CD4-positive, alpha-beta T cell treated with Interleukin-1 beta for 1 hour (primary cell): ENCODE results near the gene CDK18.

Source experiments
- DNase-seq, 2 donors: peaks; one replicate each; pipeline ENCODE4 v3.0.0-alpha.2; 2020 to 2022

The CDK18 gene

DNA sequence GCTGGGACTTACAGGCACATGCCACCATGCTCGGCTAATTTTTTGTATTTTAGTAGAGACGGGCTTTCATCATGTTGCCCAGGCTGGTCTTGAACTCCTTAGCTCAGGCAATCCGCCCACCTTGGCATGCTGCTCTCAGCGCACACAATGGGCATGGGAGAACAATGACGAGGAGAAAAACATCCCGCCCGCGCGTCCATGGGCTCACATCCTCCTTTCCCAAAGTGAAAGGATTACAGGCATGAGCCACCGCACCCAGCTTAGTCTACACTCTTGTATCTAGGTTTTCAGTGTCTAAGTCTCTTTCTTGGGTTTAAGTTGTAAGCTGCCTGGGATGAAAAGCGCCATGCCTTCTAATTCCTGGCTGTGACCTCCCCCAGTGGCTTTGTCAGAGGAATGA lies 37.9 kb downstream of the CDK18 start:
- no peak for DNase-seq

GRCh38 chr1:205543351-205544301 lies 39.2 kb downstream of the CDK18 start:
- peak in 1 of 2 donors; percentile 44 for DNase-seq

DNA sequence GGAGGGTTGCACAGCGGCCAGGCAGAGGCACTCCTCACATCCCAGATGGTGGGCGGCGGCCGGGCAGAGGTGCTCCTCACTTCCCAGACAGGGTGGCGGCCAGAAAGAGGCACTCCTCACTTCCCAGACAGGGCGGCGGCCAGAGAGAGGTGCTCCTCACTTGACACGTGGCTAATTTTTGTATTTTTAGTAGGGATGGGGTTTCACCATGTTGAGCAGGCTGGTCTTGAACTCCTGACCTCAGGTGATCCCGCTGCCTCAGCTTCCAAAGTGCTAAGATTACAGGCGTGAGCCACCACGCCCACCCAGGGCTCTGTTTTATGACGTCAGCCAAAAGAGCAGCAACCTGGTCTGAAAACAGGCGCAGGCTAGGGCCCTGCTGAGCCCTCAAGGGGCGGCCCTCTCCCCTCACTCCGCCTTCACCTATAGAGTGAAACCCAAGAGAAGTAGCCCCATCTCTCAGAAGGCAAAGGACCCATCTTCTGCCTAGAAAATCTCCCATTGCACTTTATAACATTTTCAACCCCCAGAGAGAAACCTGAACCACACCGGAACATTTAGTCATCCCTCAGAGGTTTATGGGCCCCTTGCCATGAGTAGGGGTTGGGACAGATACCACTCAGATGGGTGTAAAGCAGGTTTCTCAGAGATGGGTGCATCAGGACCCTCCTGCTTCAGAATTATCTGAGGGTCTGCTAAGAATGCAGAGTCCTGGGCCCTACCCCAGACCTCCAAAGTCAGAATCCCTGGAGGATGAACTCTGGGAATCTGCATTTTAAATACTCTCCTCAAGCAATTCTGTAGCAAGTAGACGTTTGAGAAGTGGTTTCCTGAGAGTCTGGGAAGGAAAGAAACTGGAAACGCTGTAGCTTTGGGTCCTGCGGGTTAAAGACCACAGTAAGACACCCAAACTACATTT lies 40.8 kb downstream of the CDK18 start:
- DNase-seq = no peak

GRCh38 chr1:205545991-205546390 lies 41.5 kb downstream of the CDK18 start:
- DNase-seq = no peak

DNA sequence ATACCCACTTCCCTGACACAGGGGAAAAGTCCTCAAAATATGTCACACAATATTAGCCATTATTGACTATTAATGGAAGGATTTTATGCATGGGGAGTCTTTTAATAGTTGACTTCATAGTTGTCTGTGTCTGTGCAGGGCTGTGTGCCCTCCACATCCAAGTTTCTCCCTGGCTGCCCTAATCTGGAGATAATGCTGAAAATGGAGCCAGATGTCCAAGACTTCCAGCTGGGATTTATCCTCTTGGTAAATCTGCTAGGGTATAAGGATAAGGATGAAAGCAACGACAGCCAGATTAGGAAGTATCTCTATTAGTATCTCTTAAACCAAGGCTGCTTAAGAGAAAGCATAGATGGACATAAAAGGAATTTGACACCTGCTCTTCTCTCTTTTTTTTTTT lies 42.1 kb downstream of the CDK18 start:
- DNase-seq = no peak

- no peak for DNase-seq
Measured at GRCh38 chr1:205547936-205548827, 43.7 kb downstream of the CDK18 start.

- DNase-seq = no peak
Measured at GRCh38 chr1:205554026-205554811, 49.8 kb downstream of the CDK18 start.

DNA sequence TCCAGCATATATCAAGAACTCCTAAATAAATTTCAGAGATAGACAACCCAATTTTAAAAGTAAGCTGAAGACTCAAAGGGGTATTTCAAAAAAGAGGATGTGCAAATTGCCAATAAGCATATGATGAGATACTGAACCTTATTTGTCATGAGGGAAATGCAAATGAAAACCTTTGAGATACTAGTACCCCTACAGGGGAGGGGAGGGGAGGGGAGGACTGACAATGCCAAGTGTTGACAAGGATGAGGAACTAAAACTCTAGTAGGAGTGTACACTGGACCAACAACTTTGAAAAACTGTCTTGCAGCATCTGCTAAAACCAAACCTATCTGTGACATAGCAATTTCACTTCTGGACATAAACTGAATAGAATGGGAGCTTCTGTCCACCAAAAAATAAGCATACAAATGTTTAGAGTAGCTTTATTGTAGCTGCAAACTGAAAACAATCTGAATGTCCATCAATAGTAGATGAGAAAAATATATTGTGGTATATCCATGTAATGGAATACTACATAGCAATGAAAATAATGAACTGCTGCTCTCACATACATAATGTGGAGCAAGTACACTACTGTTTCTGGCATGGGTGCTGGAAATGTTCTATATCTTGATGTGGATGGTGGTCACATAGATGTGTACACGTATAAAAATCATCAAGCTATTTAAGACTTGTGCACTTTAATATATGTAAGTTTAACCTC lies 57.2 kb downstream of the CDK18 start:
- no peak for DNase-seq

DNA sequence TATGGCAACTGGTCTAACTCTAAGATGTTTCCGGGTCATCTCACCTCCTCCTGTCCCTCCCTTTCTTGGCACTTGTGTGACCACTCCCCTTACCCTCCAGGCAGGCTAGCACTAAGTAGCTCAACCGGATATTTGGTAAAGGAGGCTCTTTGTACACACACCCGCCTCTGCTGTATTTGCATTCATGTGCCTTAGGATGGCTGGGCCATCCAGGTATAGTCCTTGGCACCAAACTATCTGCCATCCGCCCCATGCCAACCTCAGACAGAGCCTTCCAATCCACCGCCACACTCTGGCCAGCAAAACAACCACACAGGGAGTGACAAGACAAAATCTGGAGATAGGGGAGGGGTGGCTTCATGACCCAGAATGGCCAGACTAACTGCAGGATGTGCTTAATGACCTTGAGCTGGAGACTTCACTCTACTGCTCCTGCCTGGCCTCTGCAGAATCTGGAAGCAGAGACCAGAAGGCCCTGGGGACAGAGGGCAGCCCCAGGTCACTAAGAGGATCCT lies 59.5 kb downstream of the CDK18 start:
- no peak for DNase-seq

GRCh38 chr1:205565799-205566198 lies 61.3 kb downstream of the CDK18 start:
- DNase-seq = no peak

GRCh38 chr1:205567716-205568115 lies 63.2 kb downstream of the CDK18 start:
- no peak for DNase-seq

DNA sequence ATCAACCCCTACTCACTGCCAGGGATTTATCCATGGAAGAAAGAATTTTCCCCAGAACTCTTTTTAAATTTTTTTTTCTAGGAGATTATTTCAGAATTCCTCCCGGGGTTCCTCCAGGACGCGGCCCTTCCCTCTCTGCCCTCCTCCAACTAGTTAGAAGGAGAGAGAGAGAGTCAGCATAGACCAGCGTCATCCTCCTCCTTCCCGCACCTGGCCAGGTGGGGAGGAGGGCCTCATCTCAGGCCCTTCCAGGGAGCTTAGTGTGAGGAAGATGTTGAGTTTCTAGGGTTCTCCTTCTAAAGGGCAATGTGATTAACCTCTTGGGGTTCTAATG lies 63.6 kb downstream of the CDK18 start:
- no peak for DNase-seq

GRCh38 chr1:205568469-205569361 lies 64.2 kb downstream of the CDK18 start:
- DNase-seq = no peak

DNA sequence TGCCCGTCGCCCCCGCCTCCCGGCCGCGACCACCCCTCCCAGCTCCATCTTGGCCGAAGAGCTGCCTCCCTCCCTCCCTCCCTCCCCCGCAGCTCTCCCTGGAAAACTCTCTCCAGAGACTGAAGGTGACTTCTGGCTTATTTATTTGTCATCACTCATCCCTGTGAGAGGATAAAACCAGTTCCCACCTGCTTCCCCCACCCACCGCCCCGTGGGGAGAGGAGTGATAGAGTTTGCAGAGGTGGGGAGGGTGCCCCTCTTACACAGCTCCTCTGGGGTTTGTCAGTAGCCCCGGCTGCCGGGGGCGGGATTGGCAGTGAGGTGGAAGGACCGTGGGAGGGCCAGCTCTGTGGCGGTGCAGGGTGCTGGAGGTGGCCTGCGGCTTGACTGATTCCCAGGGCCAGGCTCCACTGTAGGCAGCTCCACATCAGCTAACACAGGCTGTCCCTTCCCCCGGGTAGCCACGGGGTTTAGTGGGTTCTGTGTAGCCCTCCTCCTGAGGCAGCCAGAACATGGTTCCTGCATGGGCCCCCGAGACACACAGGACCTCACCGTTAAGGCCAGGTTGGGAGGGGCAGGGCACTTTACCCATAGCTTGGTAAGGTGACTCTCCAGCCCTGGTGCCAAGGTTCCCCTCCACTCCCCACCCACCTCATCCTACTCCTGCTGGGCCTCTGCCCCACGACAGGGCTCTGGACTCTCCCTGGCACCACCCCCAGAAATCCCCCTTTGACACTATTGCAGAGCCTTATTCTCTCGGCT lies 65.1 kb downstream of the CDK18 start:
- DNase-seq = no peak

DNA sequence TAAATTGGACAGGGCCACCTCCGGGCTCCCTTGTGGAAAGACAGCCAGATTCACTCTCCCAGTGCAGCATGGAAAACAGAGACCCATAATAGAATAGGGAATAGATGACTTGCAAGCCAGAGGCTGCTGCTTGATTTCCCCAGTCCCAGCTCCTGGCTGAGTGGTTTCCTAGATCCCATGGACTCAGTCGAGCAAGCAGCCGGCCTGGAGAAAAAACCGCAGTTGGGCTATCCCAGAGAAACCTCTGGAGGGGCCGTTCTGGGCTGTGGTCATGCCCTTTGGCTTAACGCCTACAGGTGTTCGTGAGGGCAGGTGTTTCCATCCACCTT lies 65.7 kb downstream of the CDK18 start:
- DNase-seq = no peak

GRCh38 chr1:205570796-205571537 lies 66.5 kb downstream of the CDK18 start:
- no peak for DNase-seq

DNA sequence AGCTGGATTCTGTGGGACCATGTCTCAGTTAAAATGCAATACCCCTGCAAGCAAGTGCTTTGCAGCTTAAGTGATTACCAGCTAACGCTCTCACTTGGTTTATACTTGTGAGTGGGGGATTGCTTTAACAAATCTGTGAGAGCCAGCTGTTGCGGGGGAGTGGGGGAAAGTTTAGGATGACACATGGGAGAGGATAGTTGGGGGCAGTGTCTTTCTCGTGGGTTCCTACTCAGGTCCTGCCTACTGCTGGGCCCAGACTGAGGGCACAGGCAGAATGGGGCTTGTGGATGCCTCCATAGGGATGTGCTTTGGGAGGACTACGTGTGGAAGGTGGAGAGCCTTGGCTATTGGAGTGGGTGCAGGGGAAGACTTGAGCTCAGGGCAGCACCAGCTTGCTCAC lies 67.3 kb downstream of the CDK18 start:
- no peak for DNase-seq

DNA sequence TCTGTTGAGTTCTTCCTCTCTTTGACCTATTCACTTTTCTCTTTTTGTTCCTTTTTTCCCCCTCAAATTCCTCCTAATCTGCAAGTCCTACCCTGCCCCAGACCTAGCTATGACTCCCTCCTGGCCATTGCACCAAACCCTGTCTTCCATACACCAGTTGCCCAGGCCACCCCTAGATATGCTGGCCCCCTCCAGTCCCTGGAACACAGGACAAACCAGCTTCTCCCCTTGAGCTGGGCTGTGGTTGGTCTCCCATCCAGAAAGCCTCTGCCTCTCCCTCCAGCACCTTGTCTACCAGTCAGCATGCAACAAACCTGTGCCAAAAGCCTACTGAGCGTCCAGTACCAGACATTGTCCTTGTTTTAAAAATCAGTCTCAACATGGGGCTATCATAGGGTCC lies 68.0 kb downstream of the CDK18 start:
- no peak for DNase-seq
